Measurements from ENCODE around the gene CACNA2D3.

GRCh38 chr3:54235998-54236397 is 113.6 kb downstream of the CACNA2D3 start:
- no peak for TF ChIP-seq SIN3A (IDR thresholded peaks at IDR 0.05; ENCODE audit: borderline replicate concordance, insufficient read depth, low read length)
- TF ChIP-seq POLR2AphosphoS5 (IDR thresholded peaks at IDR 0.05; ENCODE audit: low read depth, low read length) = no peak
- no peak for TF ChIP-seq REST (IDR thresholded peaks at IDR 0.05; ENCODE audit: insufficient read depth in 1 of 2, low read depth in 2 of 2, low read length in 2 of 2)
